Measurements from ENCODE around the gene NCF4.

The NCF4 gene

DNA sequence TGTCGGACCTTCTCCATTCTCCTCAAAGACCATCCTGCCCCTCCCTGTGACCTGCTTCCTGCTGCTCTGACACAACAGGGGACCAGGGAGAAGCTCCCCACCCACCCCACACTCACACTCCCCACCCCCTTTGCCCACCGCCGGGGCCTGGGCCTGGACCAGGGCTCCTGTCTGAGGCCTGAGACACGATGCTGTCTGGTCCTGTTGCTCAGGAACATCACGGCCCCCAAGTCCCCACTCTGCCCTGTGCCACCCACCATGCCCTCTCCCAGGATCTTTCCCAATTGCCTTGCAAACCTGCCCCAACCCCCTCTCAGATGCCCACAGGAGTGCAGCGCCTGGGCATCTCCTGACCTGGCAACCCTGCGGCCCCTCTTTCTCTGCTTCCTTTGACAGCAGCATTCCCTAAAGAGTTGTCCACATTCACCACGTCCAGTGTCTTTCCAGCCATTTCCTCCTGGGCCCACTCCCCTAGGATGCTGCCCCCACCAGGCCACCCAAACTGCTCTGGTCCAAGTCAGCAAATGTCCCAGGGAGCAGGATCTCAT, 63.4 kb downstream of the NCF4 start:
- DNase-seq = no peak

DNA sequence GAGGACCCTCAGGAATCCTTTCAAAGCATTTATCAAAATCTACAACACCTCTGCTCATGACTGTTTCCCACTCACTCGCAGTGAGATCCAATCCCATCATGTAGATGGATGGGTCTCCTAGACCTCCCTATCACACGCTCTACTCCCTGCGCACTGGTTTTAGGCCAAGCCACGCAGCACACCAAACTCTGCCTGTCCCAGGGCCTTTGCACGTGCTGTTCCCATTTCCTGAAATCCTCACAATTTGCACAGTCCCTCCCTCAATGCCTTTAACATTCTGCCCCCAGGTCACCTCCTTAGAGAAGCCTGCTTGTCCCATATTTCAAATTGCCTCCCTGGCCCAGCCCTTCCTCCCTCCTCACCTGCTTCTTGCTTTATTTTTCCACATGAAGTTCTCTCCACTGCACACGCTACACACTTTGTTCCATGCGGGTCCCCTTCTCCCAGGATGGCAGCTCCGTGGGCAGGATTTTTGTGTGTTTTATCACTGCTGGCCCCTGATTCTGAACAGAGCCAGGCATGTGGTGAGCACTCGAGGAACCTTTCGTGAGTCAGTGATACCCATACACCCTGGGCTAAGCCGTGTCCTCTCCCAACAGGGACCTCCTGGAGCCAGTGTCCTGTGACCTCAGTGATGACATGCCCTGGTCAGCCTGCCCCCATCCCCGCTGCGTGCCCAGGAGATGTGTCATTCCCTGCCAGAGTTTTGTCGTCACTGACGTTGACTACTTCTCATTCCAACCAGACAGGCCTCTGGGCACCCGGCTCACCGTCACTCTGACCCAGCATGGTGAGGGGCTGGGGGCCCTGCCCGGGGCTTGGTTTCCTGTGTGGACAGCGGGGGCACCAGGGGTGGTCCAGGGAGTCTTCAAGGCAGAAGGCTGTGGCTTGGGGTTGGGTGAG, 64.8 kb downstream of the NCF4 start:
- no peak for DNase-seq

DNA sequence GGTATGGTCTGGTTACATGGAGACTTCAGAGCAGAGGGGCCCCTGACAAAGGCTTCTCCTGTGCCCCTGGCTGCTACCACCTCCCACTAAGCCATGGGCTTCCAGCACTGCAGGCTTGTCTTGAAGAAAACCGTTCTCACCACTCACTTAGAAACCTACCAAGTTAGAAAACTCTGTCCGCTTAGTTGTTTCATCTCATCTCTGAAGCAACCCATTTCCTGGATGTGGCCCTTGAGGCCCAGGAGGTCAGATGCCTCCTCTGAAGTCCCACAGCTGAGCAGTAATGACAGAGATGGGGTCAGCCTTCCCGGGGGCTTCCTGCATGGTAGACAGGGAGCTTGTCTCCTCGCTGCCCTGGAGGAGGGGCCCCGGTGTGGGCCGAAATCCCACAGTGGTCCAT, 65.5 kb downstream of the NCF4 start:
- DNase-seq = no peak

DNA sequence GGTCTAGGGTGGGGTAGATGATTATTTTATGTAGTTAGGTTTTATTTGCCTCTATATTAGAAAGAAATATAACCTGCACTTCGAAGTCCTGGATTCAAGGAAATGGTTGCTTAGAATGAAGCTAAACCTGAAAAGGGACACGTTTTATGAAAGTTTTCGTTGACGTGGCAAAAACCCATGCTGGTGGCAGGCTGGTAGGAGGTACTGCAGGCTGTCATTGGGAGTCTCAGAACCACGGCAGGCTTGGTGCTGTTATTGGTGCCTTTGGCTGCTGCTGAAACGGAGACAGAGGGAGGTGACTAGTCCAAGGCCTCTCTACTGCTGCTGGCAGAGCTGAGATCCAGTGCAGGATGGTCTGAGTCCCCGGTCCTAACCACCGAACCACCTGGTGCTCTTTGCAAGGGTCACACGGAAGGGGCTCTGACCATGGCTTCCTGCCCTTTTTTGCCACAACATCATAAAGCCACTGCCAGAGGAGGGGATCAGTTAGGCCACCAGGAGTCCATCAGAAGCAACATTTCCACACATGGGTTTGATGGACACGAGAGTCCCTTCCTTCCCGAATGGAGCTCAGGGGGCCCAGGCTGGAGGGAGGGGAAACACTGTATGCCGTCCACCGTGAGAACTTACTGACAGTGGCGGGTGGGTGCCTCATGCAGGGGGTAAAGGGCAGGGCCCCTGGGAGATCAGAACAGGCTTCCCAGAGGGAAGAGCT, 66.1 kb downstream of the NCF4 start:
- no peak for DNase-seq

All from left hindlimb (tissue), 1 donor.